Measurements from ENCODE around the gene UBQLN3. TPM values are rescaled to one million over a fixed set of nuclear protein-coding genes. Genes with fewer than 3 reads are reported as not detected.

UBQLN3 gene
- not detected for total RNA-seq

DNA sequence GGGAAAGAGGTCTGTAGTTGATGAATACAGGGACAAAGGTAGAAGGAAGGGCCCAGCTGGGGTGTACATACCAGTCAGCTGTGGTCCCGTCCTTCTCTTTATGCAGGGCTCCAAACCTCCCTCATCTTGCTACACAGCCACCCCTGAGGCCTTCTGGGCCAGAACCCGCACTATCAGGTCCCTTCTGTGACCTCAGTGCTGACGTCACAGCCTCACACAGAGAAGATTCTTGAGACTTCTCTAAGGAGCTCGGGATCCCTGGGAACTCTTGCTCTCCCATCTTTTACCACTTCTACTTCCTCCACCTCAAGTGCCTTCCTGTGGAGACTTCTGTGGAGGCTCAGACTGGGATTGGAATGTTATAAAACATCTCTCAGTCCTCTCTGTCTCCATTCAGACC is at the start of gene UBQLN3:
TSS of gene UBQLN3 (minus strand) at position 155 of the 400 bp plus-strand sequence. CDS start 399 bp downstream, outside the sequence.
- H3K27me3 Mint-ChIP-seq = peaks cover 5% of the 10 kb centered on the region
- H3K27ac Mint-ChIP-seq = no peak within 1 kb of the TSS
- ChIA-PET CTCF (no interaction called here), POLR2A (no interaction called here)
- no peak for DNase-seq
- H3K4me1 Mint-ChIP-seq = no peaks in the 10 kb centered on the region
- H3K9me3 Mint-ChIP-seq = no peaks in the 10 kb centered on the region
- no peaks in the 10 kb centered on the region for H3K36me3 Mint-ChIP-seq (ENCODE audit: low read depth)
- H3K4me3 Mint-ChIP-seq = no peak within 1 kb of the TSS

DNA sequence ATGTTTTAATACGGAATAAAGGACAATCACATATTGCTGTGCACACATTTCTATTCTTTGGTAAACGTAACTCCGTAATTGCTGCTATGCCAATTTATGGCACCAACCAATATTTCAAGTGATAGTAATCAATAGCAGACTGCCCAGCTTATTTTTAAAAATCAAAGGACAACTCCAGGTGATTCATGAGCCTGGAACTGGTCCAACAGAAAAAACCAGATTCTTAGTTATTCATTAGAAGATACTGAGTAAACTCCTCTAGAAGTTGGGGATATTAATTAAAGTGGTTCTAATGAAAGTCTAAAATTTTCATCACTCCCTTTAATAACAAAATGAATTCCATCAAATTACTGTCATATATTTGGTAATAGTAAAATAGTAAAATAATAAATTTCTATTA is 48.0 kb upstream of the UBQLN3 start:
- Mint-ChIP-seq H3K4me3 (no peak overlapping the region), H3K27ac (no peak overlapping the region), H3K27me3 (peaks cover 23% of the 10 kb centered on the region), H3K9me3 (no peaks in the 10 kb centered on the region), H3K36me3 (ENCODE audit: low read depth) (no peaks in the 10 kb centered on the region), H3K4me1 (no peaks in the 10 kb centered on the region)
- no peak for DNase-seq
- ChIA-PET CTCF (no interaction called here), POLR2A (no interaction called here)

DNA sequence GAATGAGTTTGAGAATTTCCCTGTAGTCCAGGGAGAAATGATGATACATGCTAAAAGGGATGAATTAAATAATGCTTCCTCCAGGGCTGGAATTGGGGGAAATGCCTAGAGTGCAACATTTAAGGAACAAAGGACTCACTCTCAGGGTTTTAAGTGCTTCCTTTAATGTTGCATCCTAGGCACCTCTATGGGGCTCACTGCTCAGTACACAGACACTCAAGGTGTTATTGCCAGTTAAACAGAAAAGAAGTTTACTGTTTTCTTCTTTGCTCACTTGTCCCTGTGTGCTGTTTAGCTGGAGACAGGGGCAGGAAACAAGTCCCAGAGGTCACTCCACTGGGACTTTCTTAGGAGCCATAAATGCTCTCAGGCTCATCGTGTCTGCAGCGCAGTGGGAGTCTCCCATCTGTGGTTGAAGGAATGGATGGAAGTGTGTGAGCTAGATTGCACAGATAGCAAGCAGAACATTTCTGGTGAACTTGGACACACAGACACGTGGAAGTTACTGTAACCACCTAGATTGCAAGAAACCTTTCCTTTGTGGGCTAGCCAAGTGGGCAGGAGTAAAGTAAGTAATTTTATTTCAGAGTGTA is 46.9 kb upstream of the UBQLN3 start:
- H3K4me3 Mint-ChIP-seq = no peak overlapping the region
- POLR2A ChIA-PET = no interaction called here
- H3K27ac Mint-ChIP-seq = no peak overlapping the region
- no peak for DNase-seq
- CTCF ChIA-PET = no interaction called here
- no peaks in the 10 kb centered on the region for H3K4me1 Mint-ChIP-seq
- H3K9me3 Mint-ChIP-seq = no peaks in the 10 kb centered on the region
- H3K27me3 Mint-ChIP-seq = peaks cover 23% of the 10 kb centered on the region
- no peaks in the 10 kb centered on the region for H3K36me3 Mint-ChIP-seq (ENCODE audit: low read depth)

DNA sequence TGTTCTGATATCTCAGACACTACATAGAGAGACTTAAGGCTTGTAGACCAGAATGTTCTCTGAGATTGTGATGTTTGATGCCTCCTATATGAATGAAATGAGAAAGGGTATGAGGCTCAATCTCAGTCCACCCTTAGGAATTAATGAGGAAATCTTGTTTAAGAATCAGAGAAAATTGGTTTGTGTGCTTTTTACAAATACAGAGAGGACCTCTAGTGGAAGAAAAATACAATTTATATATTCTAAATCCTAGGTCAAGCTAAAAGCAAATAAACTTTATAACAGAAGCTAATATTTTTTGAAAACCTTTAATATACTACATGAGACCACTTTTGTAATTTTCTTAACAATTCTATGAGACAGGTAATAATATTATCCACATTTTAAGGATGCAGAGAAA is 43.6 kb upstream of the UBQLN3 start:
- ChIA-PET CTCF (no interaction called here), POLR2A (no interaction called here)
- no peaks in the 10 kb centered on the region for H3K4me1 Mint-ChIP-seq
- H3K27ac Mint-ChIP-seq = no peak overlapping the region
- peaks cover 23% of the 10 kb centered on the region for H3K27me3 Mint-ChIP-seq
- H3K36me3 Mint-ChIP-seq (ENCODE audit: low read depth) = no peaks in the 10 kb centered on the region
- no peak for DNase-seq
- H3K9me3 Mint-ChIP-seq = no peaks in the 10 kb centered on the region
- H3K4me3 Mint-ChIP-seq = no peak overlapping the region

DNA sequence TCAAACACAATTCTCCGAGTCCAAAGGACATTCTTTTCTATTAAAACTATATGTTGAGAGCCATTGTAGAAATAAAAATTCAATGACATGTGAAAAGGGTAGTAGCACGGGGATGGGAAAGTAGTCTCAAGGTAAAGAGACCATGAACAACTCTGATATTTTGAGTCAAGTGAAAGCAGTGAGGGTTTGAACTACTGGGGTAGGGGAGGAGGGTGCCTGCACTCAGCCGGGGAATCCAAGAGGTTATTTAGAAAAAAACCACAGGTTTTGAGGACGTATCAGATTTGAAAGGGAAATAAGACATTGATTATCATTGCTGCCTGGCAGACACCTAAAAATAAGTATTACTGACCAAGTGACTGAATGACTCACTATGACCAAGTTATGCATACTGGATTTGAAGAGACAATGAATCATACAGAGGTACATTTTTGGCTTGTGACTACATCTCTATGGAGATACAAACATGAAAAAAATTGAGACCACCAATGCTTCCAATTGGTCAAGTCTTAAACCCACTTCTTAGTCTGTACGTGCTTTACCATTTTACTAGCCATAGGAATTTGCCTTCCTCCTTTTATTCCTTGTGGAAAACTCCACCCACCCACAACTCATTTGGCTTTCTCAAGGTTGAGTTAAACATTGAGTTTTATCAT is 40.8 kb upstream of the UBQLN3 start:
- POLR2A ChIA-PET = no interaction called here
- H3K9me3 Mint-ChIP-seq = no peaks in the 10 kb centered on the region
- no peak overlapping the region for H3K4me3 Mint-ChIP-seq
- no peak for DNase-seq
- H3K27me3 Mint-ChIP-seq = peaks cover 9% of the 10 kb centered on the region
- no peaks in the 10 kb centered on the region for H3K36me3 Mint-ChIP-seq (ENCODE audit: low read depth)
- H3K27ac Mint-ChIP-seq = no peak overlapping the region
- CTCF ChIA-PET = no interaction called here
- no peaks in the 10 kb centered on the region for H3K4me1 Mint-ChIP-seq

DNA sequence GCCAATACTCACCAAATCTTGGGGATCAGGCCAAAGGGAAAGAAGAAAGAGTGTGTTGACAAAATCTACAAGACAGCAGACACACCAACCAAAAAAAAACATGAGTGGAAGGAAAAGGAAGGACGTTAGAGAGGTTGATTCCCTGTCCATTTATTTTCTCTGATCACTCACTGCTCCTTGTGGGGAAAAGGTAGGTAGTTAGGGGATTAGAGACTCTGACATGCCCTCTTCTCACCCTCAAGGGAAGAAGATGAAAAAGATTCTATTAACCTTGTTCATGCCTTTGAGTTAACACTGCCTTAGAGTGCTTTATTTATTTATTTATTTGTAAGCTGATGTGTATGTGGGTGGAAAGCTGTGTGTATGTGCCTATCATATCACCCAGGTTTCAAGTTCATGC is 38.7 kb upstream of the UBQLN3 start, which contains the start of gene OR52H1:
TSS of gene OR52H1 (minus strand) at position 101 of the 400 bp plus-strand sequence. CDS start 3,035 bp downstream, outside the sequence.
- DNase-seq = no peak
- Mint-ChIP-seq H3K27ac (no peak within 1 kb of the TSS), H3K9me3 (no peaks in the 10 kb centered on the region), H3K27me3 (no peaks in the 10 kb centered on the region), H3K36me3 (ENCODE audit: low read depth) (no peaks in the 10 kb centered on the region), H3K4me1 (no peaks in the 10 kb centered on the region), H3K4me3 (no peak within 1 kb of the TSS)
- CTCF ChIA-PET = no interaction called here
- POLR2A ChIA-PET = no interaction called here

DNA sequence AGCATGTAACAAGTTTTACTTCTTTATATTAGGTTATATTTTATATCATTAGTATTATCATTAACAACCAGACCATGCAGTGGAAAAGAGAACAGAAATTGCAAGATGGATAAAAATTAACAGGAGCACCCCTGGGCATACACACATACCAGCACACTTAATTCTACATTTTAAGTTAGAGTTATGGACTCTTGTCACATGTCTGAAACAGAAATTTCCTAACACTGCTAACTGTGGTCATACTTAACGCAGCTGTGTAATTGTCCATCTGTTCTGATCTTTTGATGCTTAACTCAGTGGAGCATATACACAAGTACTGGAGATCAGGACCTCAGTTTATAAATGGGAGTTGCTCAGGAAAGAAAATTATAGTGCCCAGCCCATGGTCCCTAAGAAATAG is 38.2 kb upstream of the UBQLN3 start:
- no peak overlapping the region for H3K4me3 Mint-ChIP-seq
- no peaks in the 10 kb centered on the region for H3K9me3 Mint-ChIP-seq
- DNase-seq = no peak
- H3K4me1 Mint-ChIP-seq = no peaks in the 10 kb centered on the region
- ChIA-PET POLR2A (no interaction called here), CTCF (no interaction called here)
- no peak overlapping the region for H3K27ac Mint-ChIP-seq
- H3K36me3 Mint-ChIP-seq (ENCODE audit: low read depth) = no peaks in the 10 kb centered on the region
- no peaks in the 10 kb centered on the region for H3K27me3 Mint-ChIP-seq

DNA sequence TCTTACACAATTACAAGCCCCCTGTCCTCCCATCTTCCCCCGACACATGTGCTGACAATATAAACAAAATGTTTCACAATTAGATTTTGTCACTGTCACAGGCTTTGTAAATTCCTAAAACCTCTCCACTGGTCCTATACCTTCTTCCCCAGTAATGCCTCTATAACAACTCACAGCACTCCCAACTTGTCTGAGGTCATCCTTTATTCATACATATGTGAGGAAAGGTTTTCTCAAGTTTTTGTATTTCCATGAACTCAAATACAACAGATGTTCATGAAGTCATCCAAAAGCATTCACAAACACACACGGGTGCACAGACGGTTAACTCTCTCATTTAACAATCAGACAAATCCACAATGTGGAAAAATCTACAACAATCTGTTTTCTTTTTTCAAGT is 36.7 kb upstream of the UBQLN3 start:
- ChIA-PET CTCF (no interaction called here), POLR2A (no interaction called here)
- no peak overlapping the region for H3K4me3 Mint-ChIP-seq
- no peaks in the 10 kb centered on the region for H3K27me3 Mint-ChIP-seq
- H3K36me3 Mint-ChIP-seq (ENCODE audit: low read depth) = no peaks in the 10 kb centered on the region
- no peak for DNase-seq
- H3K4me1 Mint-ChIP-seq = no peaks in the 10 kb centered on the region
- H3K9me3 Mint-ChIP-seq = no peaks in the 10 kb centered on the region
- H3K27ac Mint-ChIP-seq = no peak overlapping the region

DNA sequence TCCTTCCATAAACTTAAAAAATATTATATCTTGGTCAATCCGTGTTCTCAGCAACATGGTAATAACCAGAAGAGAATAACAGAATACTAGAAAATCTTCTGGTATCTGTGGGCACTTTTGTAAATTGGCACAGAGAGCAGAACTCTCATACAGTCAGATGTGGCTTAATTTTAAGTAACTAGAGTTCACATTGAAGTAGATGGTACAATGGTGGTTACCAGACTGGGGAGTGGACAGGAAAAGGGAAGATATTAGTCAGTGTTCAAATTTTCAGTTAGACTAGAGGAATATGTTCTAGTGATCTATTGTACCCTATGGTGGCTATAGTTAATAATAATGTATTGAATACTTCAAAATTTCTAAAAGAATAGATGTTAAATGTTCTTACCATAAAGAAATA is 31.7 kb upstream of the UBQLN3 start:
- ChIA-PET CTCF (no interaction called here), POLR2A (no interaction called here)
- Mint-ChIP-seq H3K36me3 (ENCODE audit: low read depth) (no peaks in the 10 kb centered on the region), H3K27me3 (peaks cover 8% of the 10 kb centered on the region), H3K4me1 (no peaks in the 10 kb centered on the region), H3K4me3 (no peak overlapping the region), H3K27ac (no peak overlapping the region), H3K9me3 (no peaks in the 10 kb centered on the region)
- no peak for DNase-seq

DNA sequence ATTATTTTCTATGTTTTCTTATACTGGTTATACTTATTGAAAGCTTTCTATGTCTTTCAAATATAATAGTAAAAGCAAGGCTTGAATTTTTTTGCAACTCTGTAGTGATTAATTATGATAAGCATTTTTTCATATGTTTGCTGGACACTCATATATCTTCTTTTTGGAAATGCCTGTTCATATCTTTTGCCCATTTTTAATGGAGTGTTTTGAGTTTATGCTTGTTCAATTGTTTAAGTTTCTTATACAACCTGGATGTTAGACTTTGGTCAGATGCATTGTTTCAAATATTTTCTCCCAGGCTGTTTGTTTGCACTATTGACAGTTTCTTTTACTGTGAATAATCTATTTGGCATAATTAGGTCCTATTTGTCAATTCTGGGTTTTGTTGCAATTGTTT is 26.7 kb upstream of the UBQLN3 start:
- CTCF ChIA-PET = interaction anchor here (0.6 kb wide), 1 partner anchor 239 kb away, joined by 3 read pairs; no protein-coding TSS in a partner anchor
- POLR2A ChIA-PET = no interaction called here
- Mint-ChIP-seq H3K27me3 (peaks cover 8% of the 10 kb centered on the region), H3K4me1 (no peaks in the 10 kb centered on the region), H3K4me3 (no peak overlapping the region), H3K9me3 (no peaks in the 10 kb centered on the region), H3K27ac (no peak overlapping the region), H3K36me3 (ENCODE audit: low read depth) (no peaks in the 10 kb centered on the region)
- no peak for DNase-seq

DNA sequence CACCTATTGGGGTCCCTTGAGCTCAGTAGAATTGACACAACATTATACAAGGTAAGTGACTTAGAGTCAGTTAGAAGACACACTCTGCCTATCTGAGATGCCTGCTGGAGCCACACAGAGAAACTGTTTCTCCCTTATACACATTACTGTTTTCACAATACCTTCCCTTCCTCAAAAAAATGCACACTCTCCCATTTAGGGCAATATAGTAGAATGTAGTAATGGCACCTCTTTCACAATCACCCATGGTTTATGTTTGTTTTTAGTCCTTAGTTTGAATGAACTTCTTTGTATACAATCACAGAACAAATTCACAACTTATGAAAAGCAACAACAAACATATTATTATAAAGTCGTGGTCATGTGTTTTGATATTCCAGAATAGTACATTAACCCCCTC is 24.3 kb upstream of the UBQLN3 start:
- Mint-ChIP-seq H3K4me3 (no peak overlapping the region), H3K27me3 (peaks cover 3% of the 10 kb centered on the region), H3K27ac (no peak overlapping the region), H3K9me3 (no peaks in the 10 kb centered on the region), H3K4me1 (no peaks in the 10 kb centered on the region), H3K36me3 (ENCODE audit: low read depth) (no peaks in the 10 kb centered on the region)
- ChIA-PET POLR2A (no interaction called here), CTCF (no interaction called here)
- no peak for DNase-seq

DNA sequence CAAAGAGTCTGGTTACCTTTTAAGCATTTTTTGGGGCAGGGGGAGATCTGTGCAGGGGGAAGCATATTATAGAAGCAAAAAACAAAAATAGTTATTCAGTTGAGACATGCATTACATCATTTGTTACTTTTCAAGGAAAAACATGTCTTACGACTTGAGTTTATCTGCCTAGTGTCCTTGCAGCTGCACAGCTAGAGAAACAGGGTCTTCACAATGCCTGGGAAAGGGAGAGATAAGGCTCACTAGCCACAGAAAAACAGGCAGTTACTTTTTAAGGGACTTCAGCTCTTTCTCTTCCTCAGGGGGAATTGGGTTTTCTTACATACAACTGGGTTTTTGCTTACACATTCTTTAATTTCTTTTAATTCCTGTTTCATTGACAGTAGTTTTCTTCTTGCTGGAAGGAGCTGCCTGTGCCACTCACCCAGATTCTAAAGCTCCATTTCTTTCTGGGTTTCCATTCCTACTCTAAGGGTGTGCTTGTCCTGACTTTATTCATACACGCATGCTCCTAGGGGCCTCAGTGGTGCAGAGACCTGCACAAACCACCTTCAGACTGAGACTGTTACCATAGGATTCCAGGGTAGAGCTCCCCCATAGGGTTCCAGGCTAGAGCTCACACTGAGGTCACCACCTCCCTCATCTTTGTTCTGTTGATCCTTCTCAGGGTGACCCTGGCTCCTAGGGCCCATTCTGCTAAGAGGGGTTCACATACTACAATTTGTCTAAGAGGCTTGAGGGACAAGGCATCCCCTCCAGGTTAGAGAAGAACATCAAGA is 21.5 kb upstream of the UBQLN3 start:
- H3K36me3 Mint-ChIP-seq (ENCODE audit: low read depth) = no peaks in the 10 kb centered on the region

DNA sequence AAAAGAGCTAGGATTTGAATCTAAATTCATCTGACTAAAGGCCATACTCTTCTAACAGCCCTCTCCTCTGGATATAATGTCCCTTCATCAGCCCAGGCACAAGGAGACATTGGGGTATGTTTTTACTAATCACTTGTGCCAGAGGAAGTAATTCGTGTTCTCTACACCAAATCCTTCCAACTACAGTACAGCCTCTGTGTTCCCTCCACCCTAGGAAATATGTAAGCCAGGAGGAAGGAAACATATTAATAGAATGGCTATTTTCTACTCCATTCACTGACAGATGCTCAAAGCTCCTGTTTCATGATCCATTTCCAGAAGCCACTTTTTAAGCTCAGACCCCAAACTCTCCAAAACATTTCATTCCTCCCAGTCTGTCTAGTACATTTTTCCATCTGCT is 18.7 kb upstream of the UBQLN3 start:
- H3K36me3 Mint-ChIP-seq (ENCODE audit: low read depth) = no peaks in the 10 kb centered on the region
- no peaks in the 10 kb centered on the region for H3K4me1 Mint-ChIP-seq
- H3K4me3 Mint-ChIP-seq = no peak overlapping the region
- no peaks in the 10 kb centered on the region for H3K9me3 Mint-ChIP-seq
- H3K27ac Mint-ChIP-seq = no peak overlapping the region
- no peaks in the 10 kb centered on the region for H3K27me3 Mint-ChIP-seq
- CTCF ChIA-PET = no interaction called here
- POLR2A ChIA-PET = no interaction called here
- no peak for DNase-seq

More for the DNA sequence above, 21.5 kb upstream of the UBQLN3 start:
- no peaks in the 10 kb centered on the region for H3K27me3 Mint-ChIP-seq
- DNase-seq = no peak
- H3K4me3 Mint-ChIP-seq = no peak overlapping the region
- no peak overlapping the region for H3K27ac Mint-ChIP-seq
- no peaks in the 10 kb centered on the region for H3K9me3 Mint-ChIP-seq
- POLR2A ChIA-PET = no interaction called here
- H3K4me1 Mint-ChIP-seq = no peaks in the 10 kb centered on the region
- CTCF ChIA-PET = no interaction called here

DNA sequence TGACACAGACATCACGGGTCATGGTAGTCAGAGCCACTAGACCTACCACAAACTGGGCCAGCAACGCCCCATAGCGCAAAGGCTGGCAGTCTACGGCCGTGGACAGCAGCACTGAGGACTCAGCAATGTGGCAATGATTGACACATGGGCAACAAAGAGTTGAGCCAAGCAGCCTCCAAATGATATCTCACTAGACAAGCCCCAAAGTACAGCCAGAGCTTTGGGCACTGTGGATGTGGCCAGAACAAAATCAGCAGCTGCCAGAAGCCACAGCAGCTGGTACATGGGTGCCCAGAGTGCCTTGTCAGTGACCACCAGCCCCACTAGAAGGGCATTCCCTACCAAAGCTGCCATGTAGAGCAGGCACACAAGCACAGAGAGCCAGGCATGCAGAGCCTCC is 18.0 kb upstream of the UBQLN3 start:
- H3K27ac Mint-ChIP-seq = no peak overlapping the region
- no peaks in the 10 kb centered on the region for H3K9me3 Mint-ChIP-seq
- H3K36me3 Mint-ChIP-seq (ENCODE audit: low read depth) = no peaks in the 10 kb centered on the region
- CTCF ChIA-PET = no interaction called here
- H3K27me3 Mint-ChIP-seq = no peaks in the 10 kb centered on the region
- H3K4me3 Mint-ChIP-seq = no peak overlapping the region
- POLR2A ChIA-PET = no interaction called here
- DNase-seq = no peak
- no peaks in the 10 kb centered on the region for H3K4me1 Mint-ChIP-seq
